Esophagus muscularis mucosa (tissue), 4 donors: ENCODE measurements around the gene ITGAX. TPM values are rescaled to one million over a fixed set of nuclear protein-coding genes. Genes with fewer than 3 reads are reported as not detected.
A peak's percentile ranks its signal among the peaks of the same experiment; 100 is the strongest.

Experiments
- DNase-seq: peaks from one replicate; pipeline ENCODE4 v3.0.0-alpha.2; 2017; ENCODE audit errors: extremely low spot score
- H3K27ac ChIP-seq, 4 donors: fragments of 200-600 bp; sonication (generic); replicated peaks in 1 of 4; 1 replicate in 3 of 4; 2 replicates in 1 of 4; pipeline ENCODE4 v1.5.1; 2016 to 2019; ENCODE audit warnings: mild to moderate bottlenecking in 1 of 4
- H3K27me3 ChIP-seq, 4 donors: fragments of 200-600 bp; sonication (generic); one replicate each; pipeline versions ENCODE4 v1.5.1 to v1.6.0; 2016 to 2019
- H3K36me3 ChIP-seq, 4 donors: fragments of 200-600 bp; sonication (generic); one replicate each; pipeline ENCODE4 v1.5.1; 2016 to 2019
- H3K4me1 ChIP-seq, 4 donors: fragments of 200-600 bp; sonication (generic); one replicate each; pipeline ENCODE4 v1.5.1; 2016 to 2019
- H3K4me3 ChIP-seq, 4 donors: fragments of 200-600 bp; sonication (generic); 1 replicate in 2 of 4; 2 replicates in 2 of 4; pipeline ENCODE4 v1.5.1; 2016 to 2019; ENCODE audit warnings: mild to moderate bottlenecking in 4 of 4, moderate library complexity in 1 of 4
- H3K9me3 ChIP-seq, 4 donors: fragments of 200-600 bp; sonication (generic); 1 replicate in 3 of 4; 2 replicates in 1 of 4; pipeline ENCODE4 v1.5.1; 2016 to 2019
- EP300 ChIP-seq: sonication (generic); formaldehyde crosslinking; IDR thresholded peaks from one replicate; pipeline ENCODE4 v1.6.1; 2017; ENCODE audit warnings: antibody characterized with exemption
- POLR2A ChIP-seq: fragments of 450-650 bp; IDR thresholded peaks from one replicate; pipeline ENCODE4 v1.6.1; 2017; ENCODE audit warnings: antibody characterized with exemption, moderate library complexity, mild to moderate bottlenecking, low read depth
- POLR2AphosphoS5 ChIP-seq, 2 donors: sonication (generic); formaldehyde crosslinking; IDR thresholded peaks; one replicate each; pipeline ENCODE4 v1.6.1; 2017; ENCODE audit warnings: antibody characterized with exemption in 2 of 2
- WGBS: methylation state at CpG from one replicate; pipeline ENCODE4 v1.1.5; 2018; 5-methylcytosine and 5-hydroxymethylcytosine counted together
- intact Hi-C: fragments of 100-400 bp; cut with DNase I; formaldehyde crosslinking; loops from one replicate; pipeline ENCODE4 v1.15.1; 2023
- total RNA-seq, 4 donors: library from RNA; depleted of rRNA; stranded (reverse); fragments of >200 nt; gene quantifications; one replicate each; pipeline versions ENCODE4 v1.1.0 to v1.2.1, GENCODE V29; 2016
- TF ChIP-seq, protein P1 (sequence below), 3 experiments: fragments of 200-600 bp in 2 of 3; fragments of 450-650 bp in 1 of 3; sonication (generic) in 2 of 3; IDR thresholded peaks; one replicate each; pipeline ENCODE4 v1.5.1; 2017 to 2019; ENCODE audit warnings: antibody characterized with exemption in 3 of 3, mild to moderate bottlenecking in 2 of 3, moderate library complexity in 1 of 3

Gene ITGAX
- total RNA-seq, 4 donors from 2014 or later = 0.71 to 11.3 (median 3.4) TPM

DNA sequence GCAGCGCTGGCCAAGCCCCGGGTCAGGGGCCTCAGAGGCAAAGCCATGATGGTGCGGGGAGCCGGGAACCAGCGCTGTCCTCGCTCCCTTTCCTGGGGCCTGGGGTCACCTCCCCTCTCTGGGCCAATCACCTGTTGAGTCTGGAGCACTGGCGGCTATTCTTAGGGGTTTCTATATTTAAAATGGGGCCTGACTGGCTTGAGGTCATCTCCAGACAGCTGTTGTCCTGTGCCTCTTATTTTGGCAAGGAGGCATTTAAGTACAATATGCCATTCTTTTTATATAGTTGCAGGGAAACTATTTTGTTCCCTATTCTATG, 73.3 kb downstream of the ITGAX start, which contains the start of gene COX6A2:
Gene COX6A2 (minus strand): TSS at position 82 of the 319 bp plus-strand sequence. CDS start 35 bp downstream, at position 47.
- peak within 1 kb of the TSS; percentile 50 to 71 (median 59) for H3K27ac ChIP-seq
- peaks cover 5 to 14% (median 12%) of the 10 kb centered on the region in 4 donors for H3K4me1 ChIP-seq
- H3K9me3 ChIP-seq = no peaks in the 10 kb centered on the region
- no peaks in the 10 kb centered on the region for H3K27me3 ChIP-seq
- peaks cover 0 to 4% (median 0%) of the 10 kb centered on the region in 4 donors for H3K36me3 ChIP-seq
- no peak for TF ChIP-seq POLR2AphosphoS5 (IDR thresholded peaks at IDR 0.05)
- peak; percentile 66 for TF ChIP-seq POLR2A
- TF ChIP-seq, protein P1, sequence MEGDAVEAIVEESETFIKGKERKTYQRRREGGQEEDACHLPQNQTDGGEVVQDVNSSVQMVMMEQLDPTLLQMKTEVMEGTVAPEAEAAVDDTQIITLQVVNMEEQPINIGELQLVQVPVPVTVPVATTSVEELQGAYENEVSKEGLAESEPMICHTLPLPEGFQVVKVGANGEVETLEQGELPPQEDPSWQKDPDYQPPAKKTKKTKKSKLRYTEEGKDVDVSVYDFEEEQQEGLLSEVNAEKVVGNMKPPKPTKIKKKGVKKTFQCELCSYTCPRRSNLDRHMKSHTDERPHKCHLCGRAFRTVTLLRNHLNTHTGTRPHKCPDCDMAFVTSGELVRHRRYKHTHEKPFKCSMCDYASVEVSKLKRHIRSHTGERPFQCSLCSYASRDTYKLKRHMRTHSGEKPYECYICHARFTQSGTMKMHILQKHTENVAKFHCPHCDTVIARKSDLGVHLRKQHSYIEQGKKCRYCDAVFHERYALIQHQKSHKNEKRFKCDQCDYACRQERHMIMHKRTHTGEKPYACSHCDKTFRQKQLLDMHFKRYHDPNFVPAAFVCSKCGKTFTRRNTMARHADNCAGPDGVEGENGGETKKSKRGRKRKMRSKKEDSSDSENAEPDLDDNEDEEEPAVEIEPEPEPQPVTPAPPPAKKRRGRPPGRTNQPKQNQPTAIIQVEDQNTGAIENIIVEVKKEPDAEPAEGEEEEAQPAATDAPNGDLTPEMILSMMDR (IDR thresholded peaks at IDR 0.05) = no peak
- TF ChIP-seq EP300 = no peak
- peak within 1 kb of the TSS; percentile 52 to 61 (median 52) for H3K4me3 ChIP-seq
- WGBS = 14% methylated on average over 1 of the region's 7 CpGs
- intact Hi-C loops = no loop called here
- no peak for DNase-seq

DNA sequence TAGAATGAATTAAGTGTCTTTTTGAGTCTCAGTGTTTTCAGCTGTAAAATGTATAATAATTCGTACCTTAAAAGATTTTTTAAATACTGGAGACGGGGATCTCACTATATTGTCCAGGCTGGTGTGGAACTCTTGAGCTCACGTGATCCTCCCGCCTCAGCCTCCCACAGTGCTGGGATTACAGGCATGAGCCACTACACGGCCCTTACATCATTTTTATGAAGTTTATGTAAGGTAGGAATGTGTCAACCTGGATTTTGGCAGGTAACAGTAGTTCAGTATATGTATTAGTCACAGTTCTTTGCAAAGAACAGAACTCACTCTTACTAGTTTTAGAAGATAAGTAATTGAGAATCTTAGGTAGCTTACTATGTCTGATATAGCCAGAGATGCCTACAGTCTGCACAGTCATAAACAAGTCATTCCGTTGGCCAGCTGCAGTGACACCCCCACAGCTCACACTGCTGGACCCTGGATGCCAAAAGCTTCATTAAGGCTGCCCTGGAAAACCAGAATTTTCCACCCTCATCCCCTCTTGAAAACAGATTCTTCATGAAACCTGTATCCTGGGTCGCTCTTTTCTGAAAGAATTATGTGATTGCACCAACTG, 73.8 kb downstream of the ITGAX start:
- no peak for DNase-seq
- intact Hi-C loops = no loop called here
- WGBS = 69% methylated on average over 7 of the region's 7 CpGs

GRCh38 chr16:31429314-31429713, 74.3 kb downstream of the ITGAX start:
- no peak for DNase-seq
- no peak overlapping the region for H3K4me3 ChIP-seq
- intact Hi-C loops = no loop called here
- peaks cover 5 to 14% (median 12%) of the 10 kb centered on the region in 4 donors for H3K4me1 ChIP-seq
- H3K27ac ChIP-seq = peak overlapping the region in 1 of 4 donors; percentile 71
- H3K27me3 ChIP-seq = no peaks in the 10 kb centered on the region
- WGBS = 7% methylated on average over 1 of the region's 1 CpG
- H3K36me3 ChIP-seq = peaks cover 0 to 4% (median 0%) of the 10 kb centered on the region in 4 donors
- no peaks in the 10 kb centered on the region for H3K9me3 ChIP-seq
- TF ChIP-seq POLR2AphosphoS5 (IDR thresholded peaks at IDR 0.05) = no peak
- no peak for TF ChIP-seq POLR2A
- TF ChIP-seq, protein P1 (IDR thresholded peaks at IDR 0.05) = no peak

More for the DNA sequence above, 73.8 kb downstream of the ITGAX start:
- H3K4me1 ChIP-seq = peaks cover 5 to 14% (median 12%) of the 10 kb centered on the region in 4 donors
- peak overlapping the region in 2 of 4 donors; percentile 8 to 71 for H3K27ac ChIP-seq
- no peak for TF ChIP-seq EP300
- no peak for TF ChIP-seq POLR2AphosphoS5 (IDR thresholded peaks at IDR 0.05)
- TF ChIP-seq, protein P1 (IDR thresholded peaks at IDR 0.05) = no peak
- TF ChIP-seq POLR2A = no peak
- no peaks in the 10 kb centered on the region for H3K27me3 ChIP-seq
- H3K9me3 ChIP-seq = no peaks in the 10 kb centered on the region
- peaks cover 0 to 4% (median 0%) of the 10 kb centered on the region in 4 donors for H3K36me3 ChIP-seq
- H3K4me3 ChIP-seq = no peak overlapping the region

DNA sequence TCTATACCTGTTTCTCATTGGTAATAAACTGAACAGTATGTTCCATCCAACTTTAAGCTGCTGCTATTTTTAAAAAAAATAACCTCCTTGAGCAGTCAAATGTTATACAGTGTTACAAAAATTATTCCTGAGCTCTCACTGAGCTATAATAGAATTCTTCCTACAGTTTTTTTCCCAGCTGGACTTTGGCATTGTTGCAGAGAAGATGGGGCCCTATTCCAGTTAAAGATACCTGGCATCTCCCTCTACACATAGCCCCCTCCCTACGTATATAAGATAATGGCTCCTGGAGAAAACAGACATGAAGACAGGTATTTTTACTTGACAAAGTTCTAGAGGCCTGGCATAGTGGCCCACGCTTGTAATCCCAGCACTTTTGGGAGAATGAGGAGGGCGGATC, 74.8 kb downstream of the ITGAX start:
- Histone ChIP-seq H3K9me3 (no peaks in the 10 kb centered on the region), H3K4me1 (peaks cover 5 to 14% (median 12%) of the 10 kb centered on the region in 4 donors), H3K4me3 (no peak overlapping the region), H3K27ac (no peak overlapping the region), H3K36me3 (peaks cover 0 to 4% (median 0%) of the 10 kb centered on the region in 4 donors), H3K27me3 (no peaks in the 10 kb centered on the region)
- intact Hi-C loops = no loop called here
- no peak for TF ChIP-seq POLR2AphosphoS5 (IDR thresholded peaks at IDR 0.05)
- TF ChIP-seq, protein P1 (IDR thresholded peaks at IDR 0.05) = no peak
- no peak for TF ChIP-seq EP300
- TF ChIP-seq POLR2A = no peak
- no peak for DNase-seq
- WGBS = 87% methylated on average over 3 of the region's 3 CpGs
